ENCODE results near the gene XCL1.
"Not testable (repeated sequence)": the region's sequence is repeated elsewhere in the genome, so short reads cannot be mapped to it uniquely, and the experiment has no call there.

Gene XCL1

GRCh38 chr1:168583571-168583970 lies 7.2 kb downstream of the XCL1 start:
- DNase-seq (ENCODE audit: insufficient read length, low spot score) (no peak), FAIRE-seq (no peak)
- TF ChIP-seq, protein P1, sequence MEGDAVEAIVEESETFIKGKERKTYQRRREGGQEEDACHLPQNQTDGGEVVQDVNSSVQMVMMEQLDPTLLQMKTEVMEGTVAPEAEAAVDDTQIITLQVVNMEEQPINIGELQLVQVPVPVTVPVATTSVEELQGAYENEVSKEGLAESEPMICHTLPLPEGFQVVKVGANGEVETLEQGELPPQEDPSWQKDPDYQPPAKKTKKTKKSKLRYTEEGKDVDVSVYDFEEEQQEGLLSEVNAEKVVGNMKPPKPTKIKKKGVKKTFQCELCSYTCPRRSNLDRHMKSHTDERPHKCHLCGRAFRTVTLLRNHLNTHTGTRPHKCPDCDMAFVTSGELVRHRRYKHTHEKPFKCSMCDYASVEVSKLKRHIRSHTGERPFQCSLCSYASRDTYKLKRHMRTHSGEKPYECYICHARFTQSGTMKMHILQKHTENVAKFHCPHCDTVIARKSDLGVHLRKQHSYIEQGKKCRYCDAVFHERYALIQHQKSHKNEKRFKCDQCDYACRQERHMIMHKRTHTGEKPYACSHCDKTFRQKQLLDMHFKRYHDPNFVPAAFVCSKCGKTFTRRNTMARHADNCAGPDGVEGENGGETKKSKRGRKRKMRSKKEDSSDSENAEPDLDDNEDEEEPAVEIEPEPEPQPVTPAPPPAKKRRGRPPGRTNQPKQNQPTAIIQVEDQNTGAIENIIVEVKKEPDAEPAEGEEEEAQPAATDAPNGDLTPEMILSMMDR (IDR thresholded peaks at IDR 0.05; ENCODE audit: insufficient read depth, missing control alignments), result no peak

- no peak for FAIRE-seq
- DNase-seq (ENCODE audit: insufficient read length, low spot score), result no peak
- TF ChIP-seq, protein P1 (IDR thresholded peaks at IDR 0.05; ENCODE audit: insufficient read depth, missing control alignments), result no peak
Measured at GRCh38 chr1:168585191-168585590, 8.8 kb downstream of the XCL1 start.

DNA sequence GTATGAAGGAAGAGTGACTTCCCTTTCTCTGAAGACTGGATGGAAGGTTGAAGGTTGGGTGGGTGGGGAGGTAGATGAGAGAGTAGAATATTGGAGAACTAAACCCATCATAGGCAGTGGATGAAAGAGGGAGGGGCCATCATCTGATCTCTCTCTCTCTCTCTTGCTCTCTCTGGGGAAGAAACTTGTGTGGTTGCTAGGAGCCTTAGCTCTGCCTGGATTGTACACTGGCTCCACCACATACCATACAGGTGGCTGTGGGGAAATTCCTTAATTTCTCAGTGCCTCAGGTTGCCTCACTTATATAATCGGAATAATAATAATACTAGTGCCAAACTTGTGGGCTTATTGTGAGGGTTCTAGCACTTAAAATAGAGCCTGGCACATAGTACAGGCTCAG lies 9.5 kb downstream of the XCL1 start:
- TF ChIP-seq, protein P1 (IDR thresholded peaks at IDR 0.05; ENCODE audit: insufficient read depth, missing control alignments), result no peak
- no peak for FAIRE-seq
- DNase-seq (ENCODE audit: insufficient read length, low spot score), result no peak

GRCh38 chr1:168589167-168589566 lies 12.8 kb downstream of the XCL1 start:
- peak; percentile 51 for FAIRE-seq
- no peak for DNase-seq (ENCODE audit: insufficient read length, low spot score)
- TF ChIP-seq, protein P1 (IDR thresholded peaks at IDR 0.05; ENCODE audit: insufficient read depth, missing control alignments), result no peak

GRCh38 chr1:168591066-168591465 lies 14.7 kb downstream of the XCL1 start:
- TF ChIP-seq, protein P1 (IDR thresholded peaks at IDR 0.05; ENCODE audit: insufficient read depth, missing control alignments), result no peak
- FAIRE-seq (no peak), DNase-seq (ENCODE audit: insufficient read length, low spot score) (no peak)

DNA sequence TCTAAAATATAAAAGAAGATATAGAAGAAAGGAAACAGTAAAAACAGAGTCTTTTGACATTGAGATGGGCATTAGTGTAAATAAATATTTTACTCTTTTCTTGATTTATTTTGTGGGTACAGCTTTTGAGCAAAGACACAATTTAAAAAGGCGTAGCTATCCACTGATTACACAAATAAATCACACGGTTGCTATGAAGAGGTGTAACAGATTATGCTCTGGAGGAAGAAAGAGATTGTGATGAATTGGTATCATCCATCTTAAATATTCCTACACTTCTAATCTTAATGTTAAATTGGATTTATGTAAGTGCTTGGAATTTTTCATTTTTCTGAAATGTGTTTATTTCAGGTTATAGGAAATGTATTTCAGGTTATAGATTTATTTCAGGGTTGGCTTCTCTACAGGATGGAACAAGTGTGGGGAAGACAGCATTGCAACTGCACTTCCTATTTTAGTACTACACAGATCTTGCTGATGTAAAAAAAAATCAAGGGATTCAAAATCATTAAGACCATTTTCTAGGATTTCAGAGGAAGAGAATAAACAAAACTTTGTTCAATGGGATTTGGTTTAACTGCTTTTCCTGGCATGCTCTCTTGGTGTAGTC lies 15.3 kb downstream of the XCL1 start:
- no peak for DNase-seq (ENCODE audit: insufficient read length, low spot score)

DNA sequence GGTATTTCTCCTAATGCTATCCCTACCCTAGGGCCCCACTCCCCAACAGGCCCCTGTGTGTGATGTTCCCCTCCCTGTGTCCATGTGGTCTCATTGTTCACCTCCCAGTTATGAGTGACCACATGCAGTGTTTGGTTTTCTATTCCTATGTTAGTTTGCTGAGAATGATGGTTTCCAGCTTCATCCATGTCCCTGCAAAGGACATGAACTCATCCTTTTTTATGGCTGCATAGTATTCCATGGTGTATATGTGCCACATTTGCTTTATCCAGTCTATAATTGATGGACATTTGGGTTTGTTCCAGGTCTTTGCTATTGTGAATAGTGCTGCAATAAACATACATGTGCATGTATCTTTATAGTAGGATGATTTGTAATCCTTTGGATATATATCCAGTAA lies 19.0 kb downstream of the XCL1 start:
- DNase-seq (ENCODE audit: insufficient read length, low spot score); FAIRE-seq: not testable (repeated sequence)

More for the DNA sequence above, 15.3 kb downstream of the XCL1 start:
- TF ChIP-seq, protein P1 (IDR thresholded peaks at IDR 0.05; ENCODE audit: insufficient read depth, missing control alignments), result no peak
- FAIRE-seq, result no peak

DNA sequence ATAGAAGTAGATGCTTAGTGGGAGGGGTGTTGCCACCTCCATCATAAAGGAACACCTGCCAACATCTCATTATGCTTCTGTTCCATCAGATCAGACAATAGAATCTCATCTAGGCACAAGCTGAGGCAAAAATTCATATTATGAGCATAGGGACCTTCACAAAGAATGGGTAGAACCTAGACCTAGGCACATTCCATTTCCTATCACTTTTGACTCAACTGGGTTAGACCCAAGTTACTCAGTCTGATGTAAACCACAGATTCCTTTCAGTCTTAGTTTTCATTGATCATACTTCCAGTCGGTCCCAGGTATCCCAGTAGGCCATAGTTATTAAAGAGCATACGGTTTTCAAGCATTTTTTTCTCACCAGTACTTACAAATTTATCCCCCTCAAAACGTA lies 21.7 kb downstream of the XCL1 start:
- TF ChIP-seq, protein P1 (IDR thresholded peaks at IDR 0.05; ENCODE audit: insufficient read depth, missing control alignments), result no peak
- DNase-seq (ENCODE audit: insufficient read length, low spot score), result no peak
- FAIRE-seq, result no peak
